GM23248 (cell line): ENCODE measurements around the gene SLMAP.

Source experiments
- EZH2 ChIP-seq: fragments of 200-600 bp; sonication (generic); IDR thresholded peaks from 2 replicates; pipeline ENCODE4 v1.6.1; 2018; ENCODE audit warnings: antibody characterized with exemption, mild to moderate bottlenecking; ENCODE audit not compliant: insufficient read depth, poor library complexity, severe bottlenecking
- EZH2phosphoT487 ChIP-seq: fragments of 200-600 bp; sonication (generic); IDR thresholded peaks from 2 replicates; pipeline ENCODE4 v1.6.1; 2018; ENCODE audit warnings: antibody characterized with exemption, moderate library complexity, mild to moderate bottlenecking, low read depth; ENCODE audit not compliant: insufficient read depth

GRCh38 chr3:57758686-57759085, 2.6 kb downstream of the SLMAP start:
- no peak for TF ChIP-seq EZH2
- TF ChIP-seq EZH2phosphoT487, result no peak
